Measurements from ENCODE around the gene DCAF15.
"Not testable (repeated sequence)": the region's sequence is repeated elsewhere in the genome, so short reads cannot be mapped to it uniquely, and the experiment has no call there.

The DCAF15 gene, protein sequence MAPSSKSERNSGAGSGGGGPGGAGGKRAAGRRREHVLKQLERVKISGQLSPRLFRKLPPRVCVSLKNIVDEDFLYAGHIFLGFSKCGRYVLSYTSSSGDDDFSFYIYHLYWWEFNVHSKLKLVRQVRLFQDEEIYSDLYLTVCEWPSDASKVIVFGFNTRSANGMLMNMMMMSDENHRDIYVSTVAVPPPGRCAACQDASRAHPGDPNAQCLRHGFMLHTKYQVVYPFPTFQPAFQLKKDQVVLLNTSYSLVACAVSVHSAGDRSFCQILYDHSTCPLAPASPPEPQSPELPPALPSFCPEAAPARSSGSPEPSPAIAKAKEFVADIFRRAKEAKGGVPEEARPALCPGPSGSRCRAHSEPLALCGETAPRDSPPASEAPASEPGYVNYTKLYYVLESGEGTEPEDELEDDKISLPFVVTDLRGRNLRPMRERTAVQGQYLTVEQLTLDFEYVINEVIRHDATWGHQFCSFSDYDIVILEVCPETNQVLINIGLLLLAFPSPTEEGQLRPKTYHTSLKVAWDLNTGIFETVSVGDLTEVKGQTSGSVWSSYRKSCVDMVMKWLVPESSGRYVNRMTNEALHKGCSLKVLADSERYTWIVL

DNA sequence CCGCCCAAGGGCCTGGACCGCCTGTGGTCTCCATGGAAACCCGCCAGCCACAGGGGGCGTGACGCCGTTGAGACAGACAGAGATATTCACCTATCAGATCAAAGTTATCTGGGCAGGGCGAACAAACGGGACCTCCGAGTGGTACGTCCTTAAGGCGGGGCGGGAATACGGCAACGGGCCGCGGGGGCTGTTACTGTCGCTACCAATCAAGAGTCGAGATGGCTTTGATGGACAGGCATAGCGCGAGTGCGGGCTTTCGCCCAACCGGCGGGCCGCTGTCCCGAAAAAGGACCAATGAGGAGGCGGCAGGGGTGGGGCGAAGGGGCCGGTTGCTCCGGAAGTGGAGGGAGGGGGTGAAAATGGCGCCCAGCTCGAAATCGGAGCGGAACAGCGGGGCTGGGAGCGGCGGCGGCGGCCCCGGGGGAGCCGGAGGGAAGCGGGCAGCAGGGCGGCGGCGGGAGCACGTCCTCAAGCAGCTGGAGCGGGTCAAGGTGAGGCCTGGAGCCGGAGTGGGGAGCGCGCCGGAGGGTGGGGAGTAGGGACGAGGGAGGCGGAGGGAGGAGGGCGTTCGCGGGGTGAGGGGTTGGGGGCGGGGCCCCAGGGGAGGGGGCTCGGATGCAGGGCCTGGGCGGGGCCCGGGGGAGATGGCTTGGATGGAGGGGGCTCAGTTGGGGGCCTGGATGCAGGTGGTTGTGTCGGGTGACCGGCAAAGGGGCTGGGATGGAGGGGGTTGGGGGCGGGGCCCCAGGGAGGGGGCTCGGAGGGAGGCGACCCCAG lies at the start of gene DCAF15:
DCAF15 (plus strand) TSS at position 356 of the 777 bp plus-strand sequence; CDS start at position 360, 4 bp downstream.
- DNase-seq (ENCODE audit: low spot score) = peak; percentile 100

DNA sequence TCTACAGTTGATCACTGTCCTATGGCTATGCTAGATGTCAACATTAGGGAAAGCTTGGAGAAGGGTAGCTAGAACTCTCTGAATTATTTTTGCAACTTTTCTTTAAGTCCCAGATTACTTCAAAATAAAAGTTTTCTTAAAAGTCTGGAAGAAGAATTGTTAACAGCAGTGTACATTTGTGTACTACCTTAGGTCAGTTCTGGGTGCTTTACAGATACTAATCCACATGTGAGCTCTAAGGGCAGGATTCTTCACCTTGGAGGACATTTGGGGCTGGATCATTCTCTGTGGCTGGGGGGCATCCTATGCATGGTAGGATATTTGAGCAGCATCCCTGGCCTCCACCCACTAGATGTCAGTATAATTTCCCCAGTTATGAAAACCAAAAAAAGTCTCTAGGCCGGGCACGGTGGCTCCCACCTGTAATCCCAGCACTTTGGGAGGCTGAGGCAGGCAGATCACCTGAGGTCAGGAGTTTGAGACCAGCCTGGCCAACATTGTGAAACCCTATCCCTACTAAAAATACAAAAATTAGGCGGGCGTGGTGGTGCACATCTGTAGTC lies 49.2 kb upstream of the DCAF15 start:
- peak; percentile 50 for DNase-seq (ENCODE audit: low spot score)

DNA sequence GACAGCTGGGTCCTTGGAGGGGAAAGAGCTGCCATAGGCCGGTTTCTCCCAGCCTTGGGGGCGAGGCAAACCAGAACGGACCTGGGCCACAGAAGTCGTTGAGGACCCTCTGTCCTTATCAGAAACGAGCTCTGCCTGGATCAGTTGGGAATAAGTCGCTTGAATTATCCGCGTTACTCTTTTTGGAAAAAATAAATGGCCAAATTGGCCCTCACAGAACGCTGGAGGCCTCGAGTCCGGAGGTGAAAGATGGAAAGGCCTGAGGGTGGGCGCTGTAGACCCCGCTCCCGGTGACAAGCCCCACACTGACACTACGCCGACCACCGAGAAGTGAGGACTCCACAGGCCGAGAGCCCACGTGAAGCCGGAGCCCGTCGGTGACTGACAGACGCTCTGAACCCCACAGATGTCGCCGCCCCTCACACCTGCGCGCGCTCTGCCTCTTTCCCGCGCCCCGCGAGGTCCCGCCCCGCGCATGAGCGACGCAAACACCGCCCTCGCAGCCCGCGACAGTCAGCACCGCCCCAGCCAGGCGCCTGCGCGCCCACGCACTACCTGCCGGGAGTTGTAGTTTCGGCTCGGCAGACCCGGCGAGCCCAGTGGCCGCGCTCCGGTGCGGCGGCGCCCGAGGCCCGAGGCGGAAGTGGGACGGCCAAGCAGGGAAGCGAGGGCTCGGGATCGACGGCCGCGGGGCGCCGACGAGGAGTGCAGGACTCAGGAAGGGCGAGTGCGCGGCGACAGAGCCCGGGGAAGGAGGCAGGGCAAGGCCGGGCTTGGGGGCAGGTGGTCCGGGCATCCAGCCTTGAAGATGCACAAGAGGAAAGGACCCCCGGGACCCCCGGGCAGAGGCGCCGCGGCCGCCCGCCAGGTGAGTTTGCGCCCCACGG lies 46.4 kb upstream of the DCAF15 start, which contains the start of the genes BRME1 and CC2D1A:
BRME1 (minus strand) TSS at position 484 of the 887 bp plus-strand sequence. CDS start 1,225 bp downstream, outside the sequence.
CC2D1A (plus strand) TSS at position 568 of the 887 bp plus-strand sequence; CDS start at position 809, 241 bp downstream.
- DNase-seq (ENCODE audit: low spot score) = peak; percentile 93

DNA sequence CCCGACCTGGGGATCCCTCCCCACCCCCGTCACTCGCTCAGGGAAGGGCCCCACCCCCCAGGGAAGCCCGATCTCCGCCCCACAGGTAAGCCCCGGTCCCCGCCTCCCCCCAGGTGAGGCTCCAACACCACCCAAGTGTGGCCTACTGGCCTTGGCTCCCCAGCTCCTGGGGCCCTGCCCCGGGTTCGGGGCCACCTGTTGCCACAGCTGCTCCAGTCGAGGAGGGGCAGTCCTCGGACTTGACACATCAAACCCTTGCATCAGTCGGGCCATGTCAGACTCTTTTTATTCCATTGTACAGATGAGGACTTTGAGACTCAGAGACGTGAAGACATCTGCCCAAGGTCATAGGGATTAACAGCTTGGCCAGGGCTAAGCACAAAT lies 45.8 kb upstream of the DCAF15 start:
- DNase-seq (ENCODE audit: low spot score) = no peak

DNA sequence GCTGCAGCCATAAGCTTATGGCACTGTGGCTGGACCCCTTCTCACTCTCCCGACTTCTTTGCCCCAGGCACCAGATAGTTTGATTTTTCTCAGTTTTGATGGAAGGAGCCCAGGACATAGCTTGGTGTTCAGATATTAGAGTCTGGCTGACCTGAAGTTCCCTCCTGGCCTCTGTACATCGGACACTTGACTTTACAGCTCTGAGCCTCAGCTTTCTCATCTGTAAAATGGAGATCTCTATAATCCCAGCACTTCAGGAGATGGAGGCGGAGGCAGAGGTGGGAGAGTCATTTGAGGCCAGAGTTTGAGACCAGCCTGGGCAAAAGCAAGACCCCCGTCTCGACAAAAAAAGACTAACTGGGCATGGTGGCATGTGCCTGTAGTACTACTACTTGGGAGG lies 45.4 kb upstream of the DCAF15 start:
- no peak for DNase-seq (ENCODE audit: low spot score)

DNA sequence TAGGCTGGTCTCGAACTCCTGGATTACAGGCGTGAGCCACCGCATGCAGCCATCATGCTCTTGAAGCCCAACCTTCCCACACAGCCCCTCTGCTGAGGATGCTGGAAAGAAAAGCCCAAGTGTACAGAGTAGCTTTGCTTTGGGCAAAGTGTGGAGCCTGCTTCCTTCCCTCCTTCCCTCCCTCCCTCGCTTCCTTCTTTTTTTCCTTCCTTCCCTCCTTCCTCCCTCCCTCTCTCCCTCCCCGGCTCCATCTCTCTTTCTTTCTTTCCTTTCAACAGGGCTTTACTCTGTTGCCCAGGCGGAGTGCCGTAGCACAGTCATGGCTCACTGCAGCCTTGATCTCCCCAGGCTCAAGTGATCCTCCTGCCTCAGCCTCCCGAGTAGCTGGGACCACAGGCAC lies 43.6 kb upstream of the DCAF15 start:
- no peak for DNase-seq (ENCODE audit: low spot score)

DNA sequence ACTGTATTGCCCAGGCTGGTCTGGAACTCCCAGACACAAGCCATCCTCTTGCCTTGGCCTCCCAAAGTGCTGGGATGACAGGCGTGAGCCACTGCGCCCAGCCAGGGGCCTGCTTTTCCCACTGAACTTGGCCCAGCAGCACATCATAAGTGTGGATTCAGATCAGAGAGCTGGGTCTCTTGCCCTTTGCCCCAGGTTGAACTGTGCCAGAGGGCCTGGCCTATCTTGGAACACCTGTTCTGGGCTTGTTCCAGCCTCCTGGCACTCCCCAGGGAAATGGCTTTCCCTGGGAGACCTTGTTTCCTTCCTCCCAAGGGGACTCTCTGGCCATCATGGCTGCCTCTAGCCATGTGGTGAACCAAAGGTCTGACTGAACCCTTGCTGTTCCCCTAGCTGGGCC lies 42.9 kb upstream of the DCAF15 start:
- no peak for DNase-seq (ENCODE audit: low spot score)

DNA sequence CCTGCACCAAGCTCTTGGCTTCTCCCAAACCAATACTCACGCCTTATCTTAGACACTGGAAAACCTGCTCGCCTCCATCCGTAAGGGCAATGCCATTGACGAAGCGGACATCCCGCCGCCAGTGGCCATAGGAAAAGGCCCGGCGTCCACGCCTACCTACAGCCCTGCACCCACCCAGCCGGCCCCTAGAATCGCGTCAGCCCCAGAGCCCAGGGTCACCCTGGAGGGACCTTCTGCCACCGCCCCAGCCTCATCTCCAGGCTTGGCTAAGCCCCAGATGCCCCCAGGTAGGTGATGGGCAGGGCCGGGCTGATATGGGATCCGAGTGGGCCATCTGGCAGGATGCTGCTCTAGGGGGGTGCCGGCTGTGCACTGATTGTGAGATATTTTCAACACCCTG lies 39.0 kb upstream of the DCAF15 start:
- DNase-seq (ENCODE audit: low spot score) = no peak

DNA sequence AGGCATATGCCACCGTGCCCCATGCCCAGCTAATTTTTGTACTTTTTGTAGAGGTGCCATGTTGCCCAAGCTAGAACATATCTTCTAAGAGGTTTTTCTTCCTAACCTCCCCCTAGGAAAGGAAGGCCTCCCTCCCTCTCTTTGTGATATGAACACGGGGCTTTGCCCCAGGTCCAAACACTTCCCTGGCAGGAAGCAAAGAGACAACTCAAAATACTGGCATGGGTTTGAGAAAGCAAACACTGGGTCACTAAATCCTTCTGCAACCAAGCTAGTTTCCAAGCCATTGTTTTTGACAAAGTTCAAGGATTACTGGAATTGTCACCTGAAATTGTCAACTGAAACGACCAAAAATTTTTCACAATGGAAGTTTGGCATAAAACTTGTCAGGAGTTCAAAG lies 37.5 kb upstream of the DCAF15 start:
- no peak for DNase-seq (ENCODE audit: low spot score)

DNA sequence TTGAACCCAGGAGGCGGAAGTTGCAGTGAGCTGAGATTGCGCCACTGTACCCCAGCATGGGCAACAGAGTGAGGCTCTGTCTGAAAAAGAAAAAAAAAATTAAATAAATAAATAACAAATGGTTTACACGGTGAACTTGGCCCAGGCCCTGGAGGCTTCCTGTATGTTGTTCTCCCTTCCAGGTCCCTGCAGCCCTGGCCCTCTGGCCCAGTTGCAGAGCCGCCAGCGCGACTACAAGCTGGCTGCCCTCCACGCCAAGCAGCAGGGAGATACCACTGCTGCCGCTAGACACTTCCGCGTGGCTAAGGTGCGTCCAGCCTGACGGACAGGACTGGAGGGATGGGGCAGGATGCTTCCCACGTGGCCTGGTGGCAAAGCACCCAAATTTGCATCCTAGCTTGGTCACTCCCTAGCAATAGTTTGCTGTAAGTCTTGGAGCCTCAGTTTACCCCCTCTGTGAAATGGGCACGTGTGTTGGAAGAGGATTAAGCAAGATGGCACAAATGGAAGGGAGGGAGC lies 34.4 kb upstream of the DCAF15 start:
- DNase-seq (ENCODE audit: low spot score) = no peak

DNA sequence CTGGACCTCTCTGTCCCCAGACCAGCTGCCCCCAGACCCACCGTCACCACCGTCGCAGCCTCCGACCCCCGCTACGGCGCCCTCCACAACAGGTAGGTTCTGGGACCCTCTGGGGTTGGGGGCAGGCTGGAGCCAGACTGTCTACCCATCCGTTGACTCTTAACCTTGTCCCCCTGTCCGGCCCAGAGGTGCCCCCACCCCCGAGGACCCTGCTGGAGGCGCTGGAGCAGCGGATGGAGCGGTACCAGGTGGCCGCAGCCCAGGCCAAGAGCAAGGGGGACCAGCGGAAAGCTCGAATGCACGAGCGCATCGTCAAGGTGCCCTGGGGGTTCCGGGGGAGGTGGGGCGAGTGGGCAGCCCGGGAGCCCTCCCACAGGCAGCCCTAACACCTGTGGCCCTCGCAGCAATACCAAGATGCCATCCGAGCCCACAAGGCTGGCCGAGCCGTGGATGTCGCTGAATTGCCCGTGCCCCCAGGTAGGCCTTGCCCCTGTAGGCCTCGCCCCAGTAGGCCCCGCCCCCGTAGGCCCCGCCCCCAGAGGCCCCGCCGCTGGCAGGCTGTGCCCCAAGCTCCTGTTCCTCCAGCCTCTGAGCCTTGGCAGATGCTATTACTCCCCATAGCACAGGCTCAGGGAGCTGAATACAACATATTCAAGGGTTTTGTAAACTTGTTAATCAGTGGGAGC lies 33.4 kb upstream of the DCAF15 start:
- no peak for DNase-seq (ENCODE audit: low spot score)

DNA sequence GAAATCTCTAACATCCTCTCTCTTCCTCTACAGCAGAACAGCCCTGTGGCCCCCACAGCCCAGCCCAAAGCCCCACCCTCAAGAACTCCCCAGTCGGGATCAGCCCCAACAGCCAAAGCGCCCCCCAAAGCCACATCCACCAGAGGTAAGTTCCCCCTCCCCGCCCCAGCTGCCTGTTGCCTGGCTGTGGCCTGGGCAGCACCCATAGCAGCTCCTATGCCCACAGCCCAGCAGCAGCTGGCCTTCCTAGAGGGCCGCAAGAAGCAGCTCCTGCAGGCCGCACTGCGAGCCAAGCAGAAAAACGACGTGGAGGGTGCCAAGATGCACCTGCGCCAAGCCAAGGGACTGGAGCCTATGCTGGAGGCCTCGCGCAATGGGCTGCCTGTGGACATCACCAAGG lies 31.8 kb upstream of the DCAF15 start:
- DNase-seq (ENCODE audit: low spot score) = no peak

DNA sequence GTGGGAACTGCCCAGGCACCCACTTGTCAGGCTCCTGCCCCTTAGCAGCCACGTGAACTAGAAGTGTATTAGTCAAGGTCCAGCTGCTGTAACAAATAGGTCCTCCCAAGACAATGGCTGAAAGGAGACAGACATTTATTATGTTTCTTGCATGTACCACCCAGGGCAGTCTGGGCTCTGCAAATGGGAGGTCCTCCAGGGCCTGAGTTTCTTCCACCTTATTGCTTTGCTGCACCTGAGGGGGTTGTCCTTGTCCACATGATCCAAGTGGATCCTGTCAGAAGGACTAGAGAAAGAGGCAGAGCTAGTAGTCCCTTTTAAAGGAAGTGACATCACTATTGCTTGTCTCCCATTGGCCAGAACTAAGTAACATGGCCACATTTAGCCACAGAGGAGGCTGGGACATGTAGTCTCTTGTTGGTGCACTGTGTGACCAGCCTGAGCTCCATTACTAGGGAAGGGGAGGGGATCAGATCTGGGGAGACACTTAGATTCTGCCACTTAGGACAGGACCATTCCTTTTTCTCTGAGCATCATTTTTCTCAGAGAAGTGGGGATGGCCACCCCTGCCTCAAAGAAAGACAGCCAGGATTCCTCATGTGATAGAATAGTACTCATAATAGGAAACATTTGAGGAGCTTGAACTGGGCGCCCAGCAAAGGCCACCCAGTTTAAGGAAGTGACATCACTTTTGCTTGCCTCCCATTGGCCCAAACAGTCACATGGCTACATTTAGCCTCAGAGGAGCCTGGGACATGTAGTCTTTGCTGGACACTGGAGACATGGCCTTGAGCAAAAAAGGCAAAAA lies 31.2 kb upstream of the DCAF15 start:
- DNase-seq (ENCODE audit: low spot score) = peak; percentile 6

DNA sequence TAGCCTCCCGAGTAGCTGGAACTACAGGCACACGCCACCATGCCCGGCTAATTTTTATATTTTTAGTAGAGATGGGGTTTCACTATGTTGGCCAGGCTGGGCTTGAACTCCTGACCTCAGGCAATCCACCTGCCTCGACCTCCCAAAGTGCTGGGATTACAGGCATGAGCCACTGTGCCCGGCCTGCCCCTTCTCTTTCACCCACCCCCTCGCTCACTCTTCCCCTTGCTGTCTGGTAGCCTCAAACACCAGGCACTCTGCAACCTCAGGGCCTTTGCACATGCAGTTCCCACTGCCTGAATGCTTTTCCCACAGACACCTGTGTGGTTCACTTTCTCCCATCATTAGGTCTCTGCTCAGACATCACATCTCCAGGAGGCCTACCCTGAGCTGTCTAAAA lies 30.2 kb upstream of the DCAF15 start:
- DNase-seq (ENCODE audit: low spot score) = not testable (repeated sequence)

DNA sequence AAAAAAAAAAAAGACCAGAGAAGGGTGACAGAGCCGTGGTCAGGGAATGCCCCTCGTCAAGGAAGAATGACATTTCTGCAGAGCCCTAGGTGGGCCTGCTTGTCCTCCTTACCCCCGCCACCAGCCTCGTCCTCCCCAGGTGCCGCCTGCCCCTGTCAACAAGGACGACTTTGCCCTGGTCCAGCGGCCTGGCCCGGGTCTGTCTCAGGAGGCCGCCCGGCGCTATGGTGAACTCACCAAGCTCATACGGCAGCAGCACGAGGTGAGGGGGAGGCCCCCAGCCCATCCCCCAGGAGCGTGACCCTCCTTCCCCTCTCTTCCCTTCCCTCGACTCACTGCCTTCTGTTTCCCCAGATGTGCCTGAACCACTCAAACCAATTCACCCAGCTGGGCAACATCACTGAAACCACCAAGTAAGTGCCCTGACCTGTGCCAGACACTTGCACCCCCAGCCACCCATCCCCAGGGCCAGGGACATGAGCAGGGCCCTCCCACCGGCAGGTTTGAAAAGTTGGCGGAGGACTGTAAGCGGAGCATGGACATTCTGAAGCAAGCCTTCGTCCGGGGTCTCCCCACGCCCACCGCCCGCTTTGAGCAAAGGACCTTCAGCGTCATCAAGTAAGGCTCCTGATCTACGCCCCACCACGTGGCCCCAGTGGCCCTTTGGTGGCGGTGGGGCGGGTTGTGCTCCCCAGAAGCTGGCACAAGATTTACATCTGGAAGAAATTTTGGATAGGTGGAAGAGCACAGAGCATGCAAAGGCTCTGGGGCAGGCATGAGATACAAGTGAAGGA lies 28.9 kb upstream of the DCAF15 start:
- DNase-seq (ENCODE audit: low spot score) = no peak

DNA sequence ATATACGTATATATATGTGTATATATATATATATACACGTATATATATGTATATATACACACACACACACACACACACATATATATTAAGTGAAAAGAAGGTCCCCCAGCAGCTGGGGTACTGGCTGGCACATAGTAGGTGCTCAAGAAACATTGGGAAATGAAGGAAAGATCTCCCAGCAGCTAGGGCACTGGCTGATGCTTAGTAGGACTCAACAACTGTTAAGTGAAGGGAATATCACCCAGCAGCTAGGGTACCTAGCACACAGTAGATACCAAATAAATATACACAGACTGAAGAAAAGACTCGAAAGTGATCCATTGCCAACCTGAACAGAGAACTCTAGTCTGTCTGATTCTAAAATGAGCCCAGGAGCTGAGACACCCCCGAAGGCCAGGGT lies 26.3 kb upstream of the DCAF15 start:
- DNase-seq (ENCODE audit: low spot score) = no peak

DNA sequence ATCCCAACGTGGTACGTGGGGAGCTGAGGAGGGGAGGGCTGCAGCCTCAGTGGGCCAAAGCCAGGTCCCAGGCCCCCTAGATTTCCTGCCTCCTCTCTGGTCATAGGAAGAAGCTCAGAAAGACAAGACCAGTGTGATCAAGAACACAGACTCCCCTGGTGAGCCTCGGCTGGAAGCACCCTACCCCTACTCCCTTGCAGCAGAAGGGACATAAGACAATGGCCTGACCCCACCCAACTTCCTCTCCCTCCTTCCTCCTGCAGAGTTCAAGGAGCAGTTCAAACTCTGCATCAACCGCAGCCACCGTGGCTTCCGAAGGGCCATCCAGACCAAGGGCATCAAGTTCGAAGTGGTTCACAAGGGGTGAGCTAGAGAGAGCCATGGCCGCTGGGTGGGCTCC lies 25.6 kb upstream of the DCAF15 start:
- no peak for DNase-seq (ENCODE audit: low spot score)

DNA sequence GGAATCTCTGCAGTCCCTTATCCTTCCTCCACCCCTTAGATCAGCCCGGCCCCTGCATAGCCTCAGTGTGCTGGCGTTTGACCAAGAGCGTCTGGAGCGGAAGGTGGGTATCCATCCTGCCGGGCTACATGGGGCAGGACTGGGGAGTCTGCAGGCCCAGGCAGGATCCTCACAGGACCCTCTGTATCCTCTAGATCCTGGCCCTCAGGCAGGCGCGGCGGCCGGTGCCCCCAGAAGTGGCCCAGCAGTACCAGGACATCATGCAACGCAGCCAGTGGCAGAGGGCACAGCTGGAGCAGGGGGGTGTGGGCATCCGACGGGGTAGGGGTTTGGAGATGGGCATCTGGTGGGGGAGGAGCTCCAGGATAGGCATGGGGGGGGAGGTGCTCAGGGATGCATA lies 23.0 kb upstream of the DCAF15 start:
- no peak for DNase-seq (ENCODE audit: low spot score)

DNA sequence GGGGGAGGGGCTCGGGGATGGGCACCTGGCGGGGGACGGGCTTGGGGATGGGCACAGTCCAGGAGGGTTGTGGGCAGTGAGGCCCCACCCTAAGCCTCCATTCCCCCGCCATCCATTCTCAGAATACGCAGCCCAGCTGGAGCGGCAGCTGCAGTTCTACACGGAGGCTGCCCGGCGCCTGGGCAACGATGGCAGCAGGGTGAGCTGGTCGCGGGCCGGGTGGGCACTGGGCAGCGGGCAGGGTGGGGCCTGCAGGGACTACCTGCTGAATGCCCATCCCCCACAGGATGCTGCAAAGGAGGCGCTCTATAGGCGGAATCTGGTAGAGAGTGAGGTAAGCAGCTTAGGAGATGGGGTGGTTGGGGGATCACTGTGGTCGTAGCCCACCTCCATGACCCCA lies 22.4 kb upstream of the DCAF15 start:
- no peak for DNase-seq (ENCODE audit: low spot score)
